ENCODE measurements around the gene AURKB. TPM values are rescaled to one million over a fixed set of nuclear protein-coding genes. Genes with fewer than 3 reads are reported as not detected.

The AURKB gene
- total and polyA plus RNA-seq, 2 of the 13 experiments (the other 11 are each of a cell fraction or from before 2014, with no cell fraction given) = 29.5 to 75.3 TPM

- TF ChIP-seq GLI4 (CRISPR knock-in tag; IDR thresholded peaks at IDR 0.05; ENCODE audit: borderline replicate concordance) (no peak), FOXO4 (CRISPR knock-in tag; conservative IDR thresholded peaks at IDR 0.05) (no peak), TEAD2 (CRISPR knock-in tag; IDR thresholded peaks at IDR 0.05) (no peak), RNF2 (conservative IDR thresholded peaks at IDR 0.05; ENCODE audit: low read depth) (no peak), ATF3 (CRISPR knock-in tag; IDR thresholded peaks at IDR 0.05) (no peak), HMGXB4 (CRISPR knock-in tag; IDR thresholded peaks at IDR 0.05; ENCODE audit: borderline replicate concordance in 1 of 2, low read depth in 1 of 2) (peak in 1 of 2 experiments; percentile 18; a peak in 2 of 4 replicates), RFX3 (CRISPR knock-in tag; IDR thresholded peaks at IDR 0.05) (no peak), SMARCC2 (IDR thresholded peaks at IDR 0.05) (no peak), MNT (IDR thresholded peaks at IDR 0.05) (no peak), PATZ1 (CRISPR knock-in tag; IDR thresholded peaks at IDR 0.05) (peak; percentile 31), ATM (IDR thresholded peaks at IDR 0.05; ENCODE audit: borderline replicate concordance) (no peak), PRDM10 (CRISPR knock-in tag; IDR thresholded peaks at IDR 0.05; ENCODE audit: low read depth) (no peak), CEBPB (IDR thresholded peaks at IDR 0.05; ENCODE audit: borderline replicate concordance, low read depth, low read length) (0 out of 2 replicates have a peak, but pooled peaks have one; percentile 25), EHMT2 (IDR thresholded peaks at IDR 0.05; ENCODE audit: borderline replicate concordance, low read depth, low read length) (no peak)
Observed at GRCh38 chr17:8162997-8163977, 47.1 kb downstream of the AURKB start (continued).

All from HepG2 (cell line).